MG63 (cell line): ENCODE results near the gene NPIPB6. TPM values are rescaled to one million over a fixed set of nuclear protein-coding genes. Genes with fewer than 3 reads are reported as not detected.

ENCODE experiments used
- total RNA-seq: library from RNA; depleted of rRNA; stranded (reverse); fragments of >200 nt; shearing (Covaris generic); gene quantifications from 2 replicates; pipeline ENCODE4 v1.2.3, GENCODE V29; 2014; ENCODE audit warnings: low replicate concordance; rRNA removed

NPIPB6 gene
- total RNA-seq, 1 experiment from 2014 or later: not detected

Other genes starting within 250 kb of the NPIPB6 start
- 92.5 and 102 TPM in 2 replicates for gene XPO6, start 151.5 kb downstream of the NPIPB6 start, total RNA-seq
- gene SBK1, start 71.0 kb downstream of the NPIPB6 start, total RNA-seq: not detected in 2 replicates
- gene EIF3CL, start 40.3 kb upstream of the NPIPB6 start, total RNA-seq: 243 and 291 TPM in 2 replicates
- gene NPIPB7, start 108.8 kb upstream of the NPIPB6 start, total RNA-seq: not detected in 2 replicates
- 11.9 and 27.5 TPM in 2 replicates for gene CLN3, start 128.6 kb upstream of the NPIPB6 start, total RNA-seq
- not detected in 2 replicates for gene APOBR, start 131.1 kb upstream of the NPIPB6 start, total RNA-seq
- not detected in 2 replicates for gene IL27, start 143.3 kb upstream of the NPIPB6 start, total RNA-seq
- 38.1 and 78.4 TPM in 2 replicates for gene NUPR1, start 175.5 kb upstream of the NPIPB6 start, total RNA-seq
- 4.6 and 4.7 TPM in 2 replicates for gene SGF29, start 190.4 kb upstream of the NPIPB6 start, total RNA-seq
- gene SULT1A2, start 233.5 kb upstream of the NPIPB6 start, total RNA-seq: not detected in 2 replicates
- 0.12 and 2.3 TPM in 2 replicates for gene SULT1A1, start 246.5 kb upstream of the NPIPB6 start, total RNA-seq